ENCODE results near the gene PRDM10. TPM values are rescaled to one million over a fixed set of nuclear protein-coding genes. Genes with fewer than 3 reads are reported as not detected.

The PRDM10 gene
- total RNA-seq, 1 experiment from 2014 or later, result 9.2 TPM

DNA sequence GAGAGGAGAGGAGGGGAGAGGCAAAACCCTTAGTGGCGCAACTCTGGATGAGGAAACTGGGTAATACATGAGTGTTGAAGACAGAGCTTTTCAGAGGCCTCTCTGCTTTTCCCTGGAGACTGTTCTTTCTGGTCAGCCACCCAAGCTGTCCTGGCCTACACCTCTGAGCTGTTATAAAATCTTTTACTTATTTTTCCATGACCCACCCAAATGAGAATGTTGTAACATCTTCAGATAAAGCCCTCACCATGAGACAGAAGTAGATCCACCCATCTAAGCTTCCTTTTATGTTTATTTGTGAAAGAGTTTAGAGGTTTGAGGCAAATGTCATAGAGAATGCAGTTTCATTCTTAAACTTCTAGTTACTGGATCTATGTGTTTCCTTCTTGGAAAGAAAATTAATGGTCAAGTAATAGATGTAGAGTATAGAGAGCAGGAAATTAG lies 46.7 kb upstream of the PRDM10 start:
- Histone ChIP-seq H4K20me1 (ENCODE audit: insufficient read depth) (no peaks in the 10 kb centered on the region), H3K79me2 (ENCODE audit: insufficient read depth, low read length) (no peaks in the 10 kb centered on the region), H3K4me3 (replicated peaks in 1 of 2; ENCODE audit: low read depth in 1 of 2, low read length in 2 of 2) (no peak overlapping the region), H3K4me1 (ENCODE audit: control insufficient read depth in 1 of 2, insufficient read depth in 2 of 2, low read length in 2 of 2) (no peaks in the 10 kb centered on the region), H3K9me2 (ENCODE audit: insufficient read depth) (no peaks in the 10 kb centered on the region), H3K9ac (ENCODE audit: low read length) (no peak overlapping the region), H3K27me3 (ENCODE audit: insufficient read depth, low read length) (no peaks in the 10 kb centered on the region), H3K27ac (ENCODE audit: low read depth, low read length) (no peak overlapping the region), H2AFZ (ENCODE audit: low read depth, low read length, poor library complexity, severe bottlenecking) (no peak overlapping the region), H3K4me2 (ENCODE audit: low read length) (no peak overlapping the region), H3K9me3 (ENCODE audit: control insufficient read depth in 1 of 2, insufficient read depth in 1 of 2, low read depth in 1 of 2, low read length in 2 of 2) (no peaks in the 10 kb centered on the region), H3K36me3 (ENCODE audit: control insufficient read depth in 1 of 2, insufficient read depth in 2 of 2, low read length in 2 of 2) (no peaks in the 10 kb centered on the region)
- RAD21 ChIA-PET (ENCODE audit: low non-redundant PET in 1 of 2, low total read pairs in 2 of 2, uncharacterized antibody in 2 of 2, unreplicated experiment in 2 of 2), result no interaction called here
- ATAC-seq (no peak), DNase-seq (ENCODE audit: low read depth, low spot score) (no peak)
- BruUV-seq (replicated peaks), result no TSS peak
- no peak for TF ChIP-seq FOSL1 (IDR thresholded peaks at IDR 0.05; ENCODE audit: low read depth)
- no peak for TF ChIP-seq ZNF274 (IDR thresholded peaks at IDR 0.05; ENCODE audit: low read depth, low read length)
- no peak for TF ChIP-seq CEBPB (IDR thresholded peaks at IDR 0.05; ENCODE audit: low read depth)
- no peak for TF ChIP-seq YY1 (IDR thresholded peaks at IDR 0.05; ENCODE audit: extremely low read depth, insufficient replicate concordance, low read depth, low read length)
- TF ChIP-seq, protein P1, sequence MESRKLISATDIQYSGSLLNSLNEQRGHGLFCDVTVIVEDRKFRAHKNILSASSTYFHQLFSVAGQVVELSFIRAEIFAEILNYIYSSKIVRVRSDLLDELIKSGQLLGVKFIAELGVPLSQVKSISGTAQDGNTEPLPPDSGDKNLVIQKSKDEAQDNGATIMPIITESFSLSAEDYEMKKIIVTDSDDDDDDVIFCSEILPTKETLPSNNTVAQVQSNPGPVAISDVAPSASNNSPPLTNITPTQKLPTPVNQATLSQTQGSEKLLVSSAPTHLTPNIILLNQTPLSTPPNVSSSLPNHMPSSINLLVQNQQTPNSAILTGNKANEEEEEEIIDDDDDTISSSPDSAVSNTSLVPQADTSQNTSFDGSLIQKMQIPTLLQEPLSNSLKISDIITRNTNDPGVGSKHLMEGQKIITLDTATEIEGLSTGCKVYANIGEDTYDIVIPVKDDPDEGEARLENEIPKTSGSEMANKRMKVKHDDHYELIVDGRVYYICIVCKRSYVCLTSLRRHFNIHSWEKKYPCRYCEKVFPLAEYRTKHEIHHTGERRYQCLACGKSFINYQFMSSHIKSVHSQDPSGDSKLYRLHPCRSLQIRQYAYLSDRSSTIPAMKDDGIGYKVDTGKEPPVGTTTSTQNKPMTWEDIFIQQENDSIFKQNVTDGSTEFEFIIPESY (IDR thresholded peaks at IDR 0.05; ENCODE audit: extremely low read depth, insufficient replicate concordance, low read length), result no peak
- no peak for TF ChIP-seq EZH2phosphoT487 (IDR thresholded peaks at IDR 0.05; ENCODE audit: borderline replicate concordance)
- no peak for TF ChIP-seq SP1 (IDR thresholded peaks at IDR 0.05; ENCODE audit: low read depth)
- CTCF ChIA-PET, result no interaction called here
- POLR2A ChIA-PET, result no interaction called here
- intact Hi-C loops (cut with micrococcal nuclease), result no loop called here

DNA sequence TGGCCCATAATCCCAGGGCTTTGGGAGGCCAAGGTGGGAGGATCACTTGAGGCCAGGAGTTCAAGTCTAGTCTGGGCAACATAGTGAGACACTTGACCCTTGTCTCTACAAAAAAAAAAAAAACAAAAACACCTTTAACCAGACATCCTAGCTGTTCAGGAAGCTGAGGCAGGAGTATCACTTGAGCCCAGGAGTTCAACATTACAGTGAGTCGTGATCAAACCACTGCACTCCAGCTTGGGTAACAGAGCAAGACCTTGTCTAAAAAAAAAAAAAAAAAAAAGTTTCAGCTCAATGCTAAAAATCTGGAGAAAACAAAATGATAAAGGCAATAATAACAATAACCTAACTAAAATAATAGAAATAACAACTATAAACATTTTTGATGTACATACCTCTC lies 44.5 kb upstream of the PRDM10 start:
- ChIA-PET CTCF (no interaction called here), POLR2A (no interaction called here), RAD21 (ENCODE audit: low non-redundant PET in 1 of 2, low total read pairs in 2 of 2, uncharacterized antibody in 2 of 2, unreplicated experiment in 2 of 2) (no interaction called here)
- Histone ChIP-seq H3K9me2 (ENCODE audit: insufficient read depth) (no peaks in the 10 kb centered on the region), H3K4me2 (ENCODE audit: low read length) (no peak overlapping the region), H3K27me3 (ENCODE audit: insufficient read depth, low read length) (no peaks in the 10 kb centered on the region), H2AFZ (ENCODE audit: low read depth, low read length, poor library complexity, severe bottlenecking) (no peak overlapping the region), H3K79me2 (ENCODE audit: insufficient read depth, low read length) (no peaks in the 10 kb centered on the region), H3K4me3 (replicated peaks in 1 of 2; ENCODE audit: low read depth in 1 of 2, low read length in 2 of 2) (no peak overlapping the region), H3K27ac (ENCODE audit: low read depth, low read length) (no peak overlapping the region), H3K9me3 (ENCODE audit: control insufficient read depth in 1 of 2, insufficient read depth in 1 of 2, low read depth in 1 of 2, low read length in 2 of 2) (no peaks in the 10 kb centered on the region), H4K20me1 (ENCODE audit: insufficient read depth) (no peaks in the 10 kb centered on the region), H3K9ac (ENCODE audit: low read length) (no peak overlapping the region), H3K4me1 (ENCODE audit: control insufficient read depth in 1 of 2, insufficient read depth in 2 of 2, low read length in 2 of 2) (no peaks in the 10 kb centered on the region; a peak in 1 of 4 replicates), H3K36me3 (ENCODE audit: control insufficient read depth in 1 of 2, insufficient read depth in 2 of 2, low read length in 2 of 2) (no peaks in the 10 kb centered on the region)
- DNase-seq (ENCODE audit: low read depth, low spot score) (no peak), ATAC-seq (no peak)
- intact Hi-C loops (cut with micrococcal nuclease), result no loop called here
- no TSS peak for BruUV-seq (replicated peaks)
- TF ChIP-seq EZH2phosphoT487 (IDR thresholded peaks at IDR 0.05; ENCODE audit: borderline replicate concordance), result no peak
- TF ChIP-seq ELF1 (IDR thresholded peaks at IDR 0.05; ENCODE audit: borderline replicate concordance, low read depth), result no peak
- no peak for TF ChIP-seq FOSL1 (IDR thresholded peaks at IDR 0.05; ENCODE audit: low read depth)
- TF ChIP-seq, protein P2, sequence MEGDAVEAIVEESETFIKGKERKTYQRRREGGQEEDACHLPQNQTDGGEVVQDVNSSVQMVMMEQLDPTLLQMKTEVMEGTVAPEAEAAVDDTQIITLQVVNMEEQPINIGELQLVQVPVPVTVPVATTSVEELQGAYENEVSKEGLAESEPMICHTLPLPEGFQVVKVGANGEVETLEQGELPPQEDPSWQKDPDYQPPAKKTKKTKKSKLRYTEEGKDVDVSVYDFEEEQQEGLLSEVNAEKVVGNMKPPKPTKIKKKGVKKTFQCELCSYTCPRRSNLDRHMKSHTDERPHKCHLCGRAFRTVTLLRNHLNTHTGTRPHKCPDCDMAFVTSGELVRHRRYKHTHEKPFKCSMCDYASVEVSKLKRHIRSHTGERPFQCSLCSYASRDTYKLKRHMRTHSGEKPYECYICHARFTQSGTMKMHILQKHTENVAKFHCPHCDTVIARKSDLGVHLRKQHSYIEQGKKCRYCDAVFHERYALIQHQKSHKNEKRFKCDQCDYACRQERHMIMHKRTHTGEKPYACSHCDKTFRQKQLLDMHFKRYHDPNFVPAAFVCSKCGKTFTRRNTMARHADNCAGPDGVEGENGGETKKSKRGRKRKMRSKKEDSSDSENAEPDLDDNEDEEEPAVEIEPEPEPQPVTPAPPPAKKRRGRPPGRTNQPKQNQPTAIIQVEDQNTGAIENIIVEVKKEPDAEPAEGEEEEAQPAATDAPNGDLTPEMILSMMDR (IDR thresholded peaks at IDR 0.05 in 2 of 3, conservative IDR thresholded peaks at IDR 0.05 in 1 of 3; ENCODE audit: borderline replicate concordance in 1 of 3, insufficient read depth in 1 of 3, low read depth in 2 of 3, low read length in 2 of 3), result no peak
- TF ChIP-seq EZH2 (IDR thresholded peaks at IDR 0.05), result no peak
- no peak for TF ChIP-seq RAD21 (IDR thresholded peaks at IDR 0.05; ENCODE audit: low read depth)
- no peak for TF ChIP-seq CBX3 (IDR thresholded peaks at IDR 0.05; ENCODE audit: low read depth)
- TF ChIP-seq SRF (IDR thresholded peaks at IDR 0.05; ENCODE audit: low read depth), result no peak
